Lower leg skin (tissue), 3 donors: ENCODE measurements around the gene MCM6.

Experiments
- CTCF ChIP-seq, 3 donors: fragments of 450-650 bp; IDR thresholded peaks; one replicate each; pipeline ENCODE4 v1.5.1; 2016; ENCODE audit warnings: antibody characterized with exemption in 3 of 3, mild to moderate bottlenecking in 3 of 3, moderate library complexity in 2 of 3
- POLR2A ChIP-seq, 2 donors: fragments of 450-650 bp; IDR thresholded peaks; one replicate each; pipeline ENCODE4 v1.6.1; 2016 to 2017; ENCODE audit warnings: antibody characterized with exemption in 2 of 2, mild to moderate bottlenecking in 1 of 2, moderate library complexity in 1 of 2

GRCh38 chr2:135798275-135798705 is 78.0 kb downstream of the MCM6 start:
- TF ChIP-seq CTCF (IDR thresholded peaks at IDR 0.05) (no peak), POLR2A (IDR thresholded peaks at IDR 0.05) (no peak)
